HG03175 (cell line): ENCODE data around the gene HS6ST2.
"Not testable (repeated sequence)": the region's sequence is repeated elsewhere in the genome, so short reads cannot be mapped to it uniquely, and the experiment has no call there.

Experiments used
- ATAC-seq: cut with Tn5 transposase; IDR thresholded peaks from one replicate; pipeline ENCODE4 v1.9.1; 2021; ENCODE audit warnings: mild to moderate bottlenecking, moderate library complexity; ENCODE audit not compliant: unreplicated experiment

The HS6ST2 gene

DNA sequence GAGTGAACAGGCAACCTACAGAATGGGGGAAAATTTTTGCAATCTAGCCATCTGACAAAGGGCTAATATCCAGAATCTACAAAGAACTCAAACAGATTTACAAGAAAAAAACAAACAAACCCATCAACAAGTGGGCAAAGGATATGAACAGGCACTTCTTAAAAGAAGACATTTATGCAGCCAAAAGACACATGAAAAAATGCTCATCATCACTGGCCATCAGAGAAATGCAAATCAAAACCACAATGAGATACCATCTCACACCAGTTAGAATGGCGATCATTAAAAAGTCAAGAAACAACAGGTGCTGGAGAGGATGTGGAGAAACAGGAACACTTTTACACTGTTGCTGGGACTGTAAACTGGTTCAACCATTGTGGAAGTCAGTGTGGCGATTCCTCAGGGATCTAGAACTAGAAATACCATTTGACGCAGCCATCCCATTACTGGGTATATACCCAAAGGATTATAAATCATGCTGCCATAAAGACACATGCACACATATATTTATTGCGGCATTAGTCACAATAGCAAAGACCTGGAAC, 13.3 kb downstream of the HS6ST2 start:
- ATAC-seq, result not testable (repeated sequence)

DNA sequence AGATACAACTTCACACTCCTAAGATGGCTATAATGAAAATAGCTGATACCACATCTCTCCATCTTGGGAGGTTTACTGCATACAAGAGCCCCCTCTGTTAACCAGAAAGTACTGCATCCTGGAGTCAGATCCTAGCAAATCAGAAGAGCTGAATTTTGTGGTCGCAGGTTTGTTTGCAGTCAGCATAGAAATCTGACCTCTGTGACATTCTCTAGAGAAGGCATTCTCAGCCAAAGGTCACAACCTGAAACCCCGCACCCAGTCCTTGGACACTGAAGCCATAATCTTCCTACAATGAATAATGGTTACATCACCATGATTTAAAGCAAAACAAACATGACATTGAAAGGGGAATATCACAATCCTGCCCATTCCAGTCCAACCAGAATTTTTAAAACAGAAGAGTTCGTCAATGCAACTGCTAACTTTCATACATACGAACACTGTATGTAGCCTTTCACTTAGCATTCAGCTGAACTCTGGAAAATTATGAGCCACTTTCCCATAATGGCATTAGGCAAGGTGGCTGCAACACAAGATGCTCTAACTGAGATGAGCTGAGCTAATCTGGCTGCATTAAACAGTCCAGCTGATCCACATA, 17.6 kb downstream of the HS6ST2 start:
- no peak for ATAC-seq

- ATAC-seq, result no peak
These were observed 25.3 kb downstream of the HS6ST2 start for GRCh38 chrX:132933170-132933569.

GRCh38 chrX:132924426-132924825, 34.0 kb downstream of the HS6ST2 start:
- no peak for ATAC-seq

- no peak for ATAC-seq
These were observed 39.9 kb downstream of the HS6ST2 start for GRCh38 chrX:132918523-132918922.

GRCh38 chrX:132916349-132916748, 42.1 kb downstream of the HS6ST2 start:
- ATAC-seq, result no peak

DNA sequence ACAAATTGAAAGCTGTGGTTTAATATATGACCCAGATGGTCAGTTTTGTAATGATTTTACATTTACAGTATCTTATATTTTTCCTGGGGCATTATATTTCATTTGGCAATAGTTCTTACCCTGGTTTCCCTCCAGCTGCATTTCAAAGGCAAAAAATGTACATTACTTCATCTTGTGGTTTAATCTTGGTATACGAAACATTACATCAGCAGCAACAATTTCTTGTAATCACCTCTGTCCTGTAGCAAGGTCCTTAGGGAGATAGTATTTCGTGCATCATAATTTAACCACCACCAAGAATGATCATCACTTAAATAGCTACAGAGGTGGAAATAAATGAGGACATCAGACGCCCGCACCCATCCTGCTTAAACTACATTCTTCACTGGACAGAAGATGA, 48.8 kb downstream of the HS6ST2 start:
- ATAC-seq, result no peak

DNA sequence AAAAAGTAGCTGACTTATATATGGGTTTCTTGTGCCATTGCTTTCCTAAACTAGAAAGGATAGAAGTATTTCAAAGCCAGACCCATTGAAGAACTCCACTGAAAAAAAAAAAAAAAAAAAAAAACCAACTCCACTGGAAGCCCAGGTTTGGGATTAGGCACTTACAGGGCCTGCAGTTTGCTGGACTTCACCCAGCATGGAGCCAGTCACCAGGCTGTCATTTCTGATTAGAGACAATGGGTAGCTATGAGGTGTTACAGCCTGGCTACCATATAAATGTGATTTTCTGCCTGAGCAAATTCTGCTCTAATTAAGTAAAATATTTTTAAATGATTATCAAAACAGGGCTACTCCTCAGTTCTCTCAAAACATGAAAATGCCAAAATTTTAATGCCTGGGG, 49.5 kb downstream of the HS6ST2 start:
- no peak for ATAC-seq

DNA sequence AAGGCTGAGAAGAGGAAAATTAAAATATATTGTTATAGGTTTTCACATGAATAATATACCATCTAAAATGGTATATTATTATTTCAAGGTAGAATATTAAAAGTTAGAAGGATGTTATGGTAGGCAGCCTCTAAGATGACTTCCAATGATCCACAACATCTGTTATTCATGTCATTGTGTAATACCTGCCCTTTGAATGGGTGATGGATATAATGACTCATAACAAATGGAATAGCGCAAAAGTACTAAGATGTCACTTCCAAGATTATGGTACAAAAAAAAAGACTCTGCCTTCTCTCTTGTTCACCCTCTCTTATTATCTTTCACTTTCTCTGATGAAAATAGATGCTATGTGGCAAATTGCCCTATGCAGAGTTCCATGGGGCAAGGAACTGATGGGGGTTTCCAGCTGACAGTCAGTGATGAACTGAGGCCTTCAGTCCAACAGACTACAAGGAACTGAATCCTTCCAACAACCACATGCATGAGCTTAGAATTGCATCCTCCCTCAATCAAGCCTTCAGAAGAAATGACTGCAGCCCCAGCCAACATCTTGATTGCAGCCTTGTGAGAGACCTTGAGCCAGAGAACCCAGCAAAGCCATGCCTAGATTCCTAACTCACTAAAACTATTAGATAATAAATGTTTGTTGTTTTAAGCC, 57.7 kb downstream of the HS6ST2 start:
- no peak for ATAC-seq

GRCh38 chrX:132887569-132887968, 70.9 kb downstream of the HS6ST2 start:
- ATAC-seq, result no peak

- ATAC-seq, result no peak
These were observed 75.0 kb downstream of the HS6ST2 start for GRCh38 chrX:132883358-132883915.

- not testable (repeated sequence) for ATAC-seq
These were observed 77.7 kb downstream of the HS6ST2 start for GRCh38 chrX:132880753-132881152.

- ATAC-seq, result no peak
These were observed 80.4 kb downstream of the HS6ST2 start for GRCh38 chrX:132877954-132878536.

DNA sequence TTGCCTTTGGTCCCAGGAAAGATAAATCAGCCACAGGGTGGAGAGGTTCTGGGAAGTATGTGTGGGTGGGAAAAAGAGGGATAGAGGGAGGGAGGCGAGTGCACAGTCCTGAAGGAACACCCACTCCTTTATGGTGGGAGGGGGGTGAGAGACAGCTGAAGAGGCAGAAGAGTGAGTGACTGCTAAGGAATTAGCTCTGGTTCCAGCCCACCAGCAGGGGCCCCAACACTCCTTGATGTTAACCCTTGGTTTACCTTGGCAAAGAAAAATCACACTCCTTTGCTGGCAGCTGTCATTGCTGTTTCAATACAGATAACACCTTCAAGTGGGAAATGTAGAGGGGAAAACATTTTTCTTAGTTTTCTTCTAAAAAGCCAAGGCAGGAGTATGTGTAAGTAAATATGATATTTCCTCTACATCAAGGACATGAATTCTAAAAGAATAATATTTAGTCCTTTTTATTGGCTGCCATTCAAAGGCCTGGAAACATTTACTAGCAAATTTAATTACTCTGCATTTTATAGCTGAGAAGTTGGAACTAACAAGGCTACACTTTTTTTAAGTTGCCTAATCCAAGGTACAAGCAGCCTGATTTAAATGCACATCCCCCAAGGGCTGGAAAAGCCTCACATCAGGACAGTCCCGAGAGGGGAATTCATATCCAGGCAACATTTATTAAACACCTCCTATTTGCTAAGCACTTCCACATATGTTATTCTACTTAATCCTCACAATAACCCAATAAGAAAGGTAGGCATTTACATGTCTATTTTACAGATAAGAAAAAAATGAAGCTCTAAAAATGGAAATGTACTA, 81.7 kb downstream of the HS6ST2 start:
- no peak for ATAC-seq

GRCh38 chrX:132875650-132876522, 82.5 kb downstream of the HS6ST2 start:
- ATAC-seq, result no peak

- ATAC-seq, result no peak
These were observed 95.9 kb downstream of the HS6ST2 start for GRCh38 chrX:132862562-132862961.

DNA sequence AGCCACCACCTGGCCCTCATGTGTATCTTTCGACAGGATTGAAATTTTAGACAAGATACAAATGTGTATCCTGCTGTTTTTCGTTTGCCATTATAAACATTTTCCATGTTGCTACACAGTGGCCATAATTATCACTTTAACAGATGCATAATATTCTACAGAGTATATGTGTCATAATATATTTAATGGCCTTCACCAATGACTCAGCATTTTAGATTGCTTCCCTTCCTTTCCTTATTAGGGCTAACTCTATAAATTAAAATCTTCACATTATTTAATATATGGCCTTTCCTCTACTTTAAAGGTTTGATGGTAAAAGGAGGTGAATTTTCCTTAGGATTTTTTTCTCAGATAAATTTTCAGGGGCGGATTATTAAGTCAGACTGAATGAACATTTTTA, 97.4 kb downstream of the HS6ST2 start:
- no peak for ATAC-seq

DNA sequence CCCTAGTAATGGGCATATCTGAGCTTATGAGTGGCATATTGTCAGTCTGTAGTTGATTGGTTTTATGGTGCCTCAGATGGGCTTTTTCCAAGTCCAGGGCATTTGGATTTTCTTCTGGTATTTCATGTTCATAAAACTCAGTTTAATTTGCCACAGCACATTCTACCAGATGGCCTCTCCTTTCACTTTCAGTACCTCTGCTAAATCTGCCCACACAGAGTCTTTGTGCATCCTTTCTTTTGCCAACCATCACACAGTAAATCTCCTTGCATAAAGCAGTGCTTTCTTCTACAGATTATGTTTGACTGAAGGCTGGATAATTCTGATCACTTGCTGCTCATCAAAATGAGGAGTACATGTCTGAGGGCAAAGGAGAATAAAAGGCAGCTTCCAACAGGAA, 98.2 kb downstream of the HS6ST2 start:
- ATAC-seq, result no peak

- ATAC-seq, result no peak
These were observed 100.4 kb downstream of the HS6ST2 start for GRCh38 chrX:132858018-132858417.

- no peak for ATAC-seq
These were observed 102.6 kb downstream of the HS6ST2 start for GRCh38 chrX:132855780-132856341.
